Caco-2 (cell line): ENCODE measurements around the gene MEGF6. TPM values are rescaled to one million over a fixed set of nuclear protein-coding genes. Genes with fewer than 3 reads are reported as not detected.

Experiments
- BruUV-seq: library from RNA; stranded (reverse); fragments of 400-500 nt; replicated peaks from 2 replicates; lab custom pipeline; 2021; lab: Mats Ljungman, UMichigan
- CTCF ChIA-PET: fragments of 300-600 bp; sonication (Branson Sonifier 250); formaldehyde crosslinking; loops from one replicate; lab custom pipeline; 2022; ENCODE audit warnings: antibody characterized with exemption; lab: Charles Lee
- POLR2A ChIA-PET: fragments of 300-600 bp; sonication (Branson Sonifier 250); formaldehyde crosslinking; loops from one replicate; lab custom pipeline; 2022; ENCODE audit warnings: antibody characterized with exemption; lab: Charles Lee
- DNase-seq, 2 experiments: peaks; one replicate each; pipeline versions ENCODE4 v3.0.0 to v3.0.0-alpha.2; 2020 to 2022
- H3K27me3 ChIP-seq: replicated peaks from 2 replicates; pipeline ENCODE4 v1.6.0; 2011; ENCODE audit warnings: low read length; ENCODE audit not compliant: control insufficient read depth, insufficient read depth
- H3K36me3 ChIP-seq: 2 replicates; pipeline ENCODE4 v1.5.1; 2011; ENCODE audit warnings: low read length; ENCODE audit not compliant: control insufficient read depth, insufficient read depth
- H3K4me1 ChIP-seq: fragments of 250-450 bp; sonication (Bioruptor Pico); 2 replicates; pipeline ENCODE4 v1.5.1; 2020; ENCODE audit warnings: mild to moderate bottlenecking
- H3K4me3 ChIP-seq: 2 replicates; pipeline ENCODE4 v1.5.1; 2011; ENCODE audit warnings: low read depth, mild to moderate bottlenecking, control low read depth, low read length
- H3K9me3 ChIP-seq: fragments of 250-450 bp; sonication (Bioruptor Pico); 2 replicates; pipeline ENCODE4 v1.5.1; 2020; ENCODE audit warnings: mild to moderate bottlenecking, moderate library complexity
- H3K27ac Mint-ChIP-seq: one replicate; pipeline ENCODE4 v1.8.0; 2022; ENCODE audit warnings: mixed read lengths; ENCODE audit not compliant: unreplicated experiment
- H3K27me3 Mint-ChIP-seq: one replicate; pipeline ENCODE4 v1.8.0; 2022; ENCODE audit warnings: mixed read lengths; ENCODE audit not compliant: insufficient read depth, unreplicated experiment
- H3K36me3 Mint-ChIP-seq: one replicate; pipeline ENCODE4 v1.8.0; 2022; ENCODE audit warnings: mild to moderate bottlenecking, mixed read lengths; ENCODE audit not compliant: insufficient read depth, unreplicated experiment
- H3K4me1 Mint-ChIP-seq: one replicate; pipeline ENCODE4 v1.8.0; 2022; ENCODE audit warnings: low read depth, mixed read lengths; ENCODE audit not compliant: unreplicated experiment
- H3K4me3 Mint-ChIP-seq: one replicate; pipeline ENCODE4 v1.8.0; 2022; ENCODE audit warnings: mild to moderate bottlenecking, moderate library complexity, mixed read lengths; ENCODE audit not compliant: unreplicated experiment
- H3K9me3 Mint-ChIP-seq: one replicate; pipeline ENCODE4 v1.8.0; 2022; ENCODE audit warnings: mixed read lengths; ENCODE audit not compliant: unreplicated experiment
- intact Hi-C: fragments of 100-400 bp; cut with micrococcal nuclease; formaldehyde crosslinking; loops from one replicate; pipeline ENCODE4 v1.10.0; 2022; ENCODE audit not compliant: unreplicated experiment
- total RNA-seq: library from RNA; stranded (reverse); gene quantifications from 2 replicates; pipeline ENCODE4 v1.2.3, GENCODE V29; 2022
- TF ChIP-seq, protein P1 (sequence below), 2 experiments: fragments of 200-600 bp in 1 of 2; IDR thresholded peaks; 1 replicate in 1 of 2; 2 replicates in 1 of 2; pipeline versions ENCODE4 v1.5.1 to v1.8.0; 2011 to 2022; ENCODE audit warnings: antibody characterized with exemption in 1 of 2, control low read depth in 1 of 2, inconsistent platforms in 1 of 2, low read depth in 1 of 2, low read length in 1 of 2, mild to moderate bottlenecking in 1 of 2, moderate library complexity in 1 of 2; ENCODE audit not compliant: insufficient read depth in 1 of 2, severe bottlenecking in 1 of 2, unreplicated experiment in 1 of 2

The MEGF6 gene
- total RNA-seq, 1 experiment from 2014 or later = 13.3 TPM

DNA sequence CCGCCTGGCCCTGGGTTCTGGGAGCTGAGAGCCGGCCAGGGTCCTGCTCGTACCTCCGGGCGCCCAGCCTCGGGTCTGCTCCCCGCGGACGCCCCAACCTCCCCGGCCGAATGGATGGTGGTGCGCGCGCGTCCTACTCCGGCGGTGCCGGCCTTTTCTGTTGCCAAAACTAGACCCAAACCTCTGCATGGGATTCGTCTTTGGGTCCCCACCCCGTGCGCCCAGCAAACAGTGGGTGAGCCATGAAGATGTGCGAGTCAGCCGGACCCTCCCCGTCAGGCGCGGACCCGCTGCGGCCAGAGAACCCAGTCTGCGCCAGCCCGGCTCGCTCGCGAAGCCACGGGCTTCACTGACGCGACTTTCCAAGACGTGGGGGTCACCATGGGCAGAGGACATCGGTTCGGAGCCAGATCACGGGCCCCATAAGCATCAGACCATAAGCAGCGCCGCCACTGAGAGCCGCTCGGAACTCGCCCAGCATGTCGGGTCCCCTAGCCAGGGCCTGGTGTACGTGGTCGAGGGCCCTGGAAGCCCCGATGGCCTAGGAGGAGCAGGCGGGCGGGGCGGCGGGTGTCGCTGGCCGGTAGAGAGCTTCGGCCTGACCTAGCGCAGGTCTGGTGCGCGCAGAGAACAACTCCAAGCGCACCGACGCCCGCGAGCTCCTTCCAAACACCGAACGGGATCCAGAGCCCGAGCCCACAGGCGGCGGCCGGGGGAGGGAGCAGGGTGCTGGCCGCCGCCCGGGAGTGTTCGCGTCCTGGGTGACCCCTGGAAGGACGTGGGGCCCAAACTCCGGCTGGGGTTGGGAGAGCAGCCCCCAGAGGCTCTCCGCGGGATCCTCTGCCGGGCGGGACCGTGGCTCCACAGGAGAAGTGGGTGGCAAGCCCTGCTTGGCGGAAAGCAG, 40.0 kb upstream of the MEGF6 start:
- H3K4me1 Mint-ChIP-seq = no peaks in the 10 kb centered on the region
- no peaks in the 10 kb centered on the region for H3K27me3 Mint-ChIP-seq
- Histone ChIP-seq H3K27me3 (no peaks in the 10 kb centered on the region), H3K9me3 (no peaks in the 10 kb centered on the region), H3K4me1 (peaks cover 9% of the 10 kb centered on the region; the same call in 1 of the 2 replicates), H3K4me3 (peak overlapping the region; percentile 84), H3K36me3 (no peaks in the 10 kb centered on the region)
- H3K4me3 Mint-ChIP-seq = peak overlapping the region; percentile 62
- TF ChIP-seq, protein P1, sequence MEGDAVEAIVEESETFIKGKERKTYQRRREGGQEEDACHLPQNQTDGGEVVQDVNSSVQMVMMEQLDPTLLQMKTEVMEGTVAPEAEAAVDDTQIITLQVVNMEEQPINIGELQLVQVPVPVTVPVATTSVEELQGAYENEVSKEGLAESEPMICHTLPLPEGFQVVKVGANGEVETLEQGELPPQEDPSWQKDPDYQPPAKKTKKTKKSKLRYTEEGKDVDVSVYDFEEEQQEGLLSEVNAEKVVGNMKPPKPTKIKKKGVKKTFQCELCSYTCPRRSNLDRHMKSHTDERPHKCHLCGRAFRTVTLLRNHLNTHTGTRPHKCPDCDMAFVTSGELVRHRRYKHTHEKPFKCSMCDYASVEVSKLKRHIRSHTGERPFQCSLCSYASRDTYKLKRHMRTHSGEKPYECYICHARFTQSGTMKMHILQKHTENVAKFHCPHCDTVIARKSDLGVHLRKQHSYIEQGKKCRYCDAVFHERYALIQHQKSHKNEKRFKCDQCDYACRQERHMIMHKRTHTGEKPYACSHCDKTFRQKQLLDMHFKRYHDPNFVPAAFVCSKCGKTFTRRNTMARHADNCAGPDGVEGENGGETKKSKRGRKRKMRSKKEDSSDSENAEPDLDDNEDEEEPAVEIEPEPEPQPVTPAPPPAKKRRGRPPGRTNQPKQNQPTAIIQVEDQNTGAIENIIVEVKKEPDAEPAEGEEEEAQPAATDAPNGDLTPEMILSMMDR (IDR thresholded peaks at IDR 0.05; ENCODE audit: insufficient read depth in 1 of 2, low read depth in 1 of 2, low read length in 1 of 2, severe bottlenecking in 1 of 2, unreplicated experiment in 1 of 2) = no peak
- POLR2A ChIA-PET = no interaction called here
- H3K27ac Mint-ChIP-seq = no peak overlapping the region
- H3K9me3 Mint-ChIP-seq = no peaks in the 10 kb centered on the region
- intact Hi-C loops = no loop called here
- BruUV-seq = no TSS peak
- no peak for DNase-seq
- peaks cover 5% of the 10 kb centered on the region for H3K36me3 Mint-ChIP-seq
- CTCF ChIA-PET = no interaction called here

DNA sequence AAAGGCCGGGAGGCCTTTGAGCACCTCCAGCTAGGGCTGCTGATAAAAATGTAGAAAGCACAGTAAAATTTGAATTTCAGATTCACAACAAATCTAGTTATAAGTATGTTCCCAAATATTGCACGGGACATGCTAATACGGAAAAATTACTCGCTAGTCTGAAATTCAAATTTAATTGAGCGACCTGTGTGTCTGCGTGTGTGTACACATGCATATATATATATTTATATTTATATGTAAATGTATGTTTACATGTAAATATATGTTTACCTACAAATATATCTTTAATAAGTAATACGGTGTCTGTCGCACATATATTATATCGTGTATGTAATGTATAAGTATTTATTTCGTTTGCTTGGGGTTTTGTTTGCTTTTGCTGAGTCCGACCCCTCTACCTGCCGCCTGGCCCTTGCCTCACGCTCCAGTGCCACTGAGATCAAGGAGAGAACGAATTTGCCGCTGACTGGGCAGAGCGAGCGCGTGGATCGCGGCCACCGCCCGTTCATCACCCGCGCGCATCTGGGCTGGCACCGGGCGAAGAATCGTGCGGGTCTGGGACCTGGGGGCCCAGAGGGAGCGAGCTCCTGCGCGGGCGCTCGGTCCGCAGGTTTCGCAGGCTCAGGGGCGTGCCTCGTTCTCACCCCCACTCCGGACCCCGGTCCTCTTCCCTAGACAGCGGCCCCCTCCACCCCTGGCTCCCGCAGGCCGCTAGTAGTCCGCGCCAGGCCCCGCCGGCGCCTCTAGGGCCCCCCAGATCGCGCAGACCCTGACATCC, 39.1 kb upstream of the MEGF6 start:
- CTCF ChIA-PET = no interaction called here
- intact Hi-C loops = no loop called here
- no peaks in the 10 kb centered on the region for H3K36me3 ChIP-seq
- no peaks in the 10 kb centered on the region for H3K9me3 ChIP-seq
- Mint-ChIP-seq H3K4me1 (no peaks in the 10 kb centered on the region), H3K4me3 (peak overlapping the region; percentile 72), H3K9me3 (no peaks in the 10 kb centered on the region), H3K27ac (no peak overlapping the region), H3K36me3 (peaks cover 10% of the 10 kb centered on the region), H3K27me3 (no peaks in the 10 kb centered on the region)
- no peak for DNase-seq
- TF ChIP-seq, protein P1 (IDR thresholded peaks at IDR 0.05; ENCODE audit: insufficient read depth in 1 of 2, low read depth in 1 of 2, low read length in 1 of 2, severe bottlenecking in 1 of 2, unreplicated experiment in 1 of 2) = no peak
- H3K4me1 ChIP-seq = peaks cover 9% of the 10 kb centered on the region; the same call in 1 of the 2 replicates
- POLR2A ChIA-PET = no interaction called here
- no peaks in the 10 kb centered on the region for H3K27me3 ChIP-seq
- no peak overlapping the region for H3K4me3 ChIP-seq
- no TSS peak for BruUV-seq
